Measurements from ENCODE around the gene TSPO.
A peak's percentile ranks its signal among the peaks of the same experiment; 100 is the strongest.

TSPO gene

DNA sequence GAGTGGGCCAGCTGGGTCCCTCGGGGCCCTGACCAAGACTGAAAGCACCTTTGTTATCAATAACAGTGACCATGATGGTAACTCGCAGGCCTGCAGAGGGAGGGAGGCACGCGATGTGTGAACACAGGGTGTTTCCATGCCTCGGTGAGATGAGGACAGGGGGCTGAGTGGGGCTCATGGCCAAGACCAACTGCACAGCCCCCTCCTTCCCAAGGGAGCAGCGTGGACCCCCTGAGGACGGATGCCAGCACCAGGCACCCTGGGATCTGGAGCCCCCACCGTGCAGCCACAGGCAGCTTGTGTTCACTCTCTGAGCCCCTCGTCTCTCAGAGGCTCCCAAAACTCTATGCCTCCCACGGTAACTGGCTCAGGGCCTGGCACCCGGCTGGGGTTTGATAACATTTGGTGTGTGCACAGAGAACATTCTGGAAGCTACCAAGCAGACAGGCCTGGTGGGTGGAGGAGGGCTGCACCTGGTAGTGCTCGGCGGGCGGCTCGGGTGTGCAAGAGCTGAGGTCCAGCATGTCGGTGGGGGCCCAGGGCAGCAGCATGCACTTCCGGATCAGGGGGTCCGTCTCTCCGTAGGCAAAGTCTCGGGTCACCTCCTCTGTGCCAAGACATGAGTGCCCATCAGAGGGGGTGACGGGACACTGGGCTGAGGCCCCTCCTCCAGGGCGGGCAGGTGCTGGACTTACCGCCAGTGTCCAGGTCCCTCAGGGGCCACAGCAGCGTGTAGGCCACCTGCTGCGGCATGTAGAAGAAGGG is 28.0 kb downstream of the TSPO start:
- no peak for DNase-seq (ENCODE audit: low read depth in 2 of 2)

- no peak for DNase-seq (ENCODE audit: low read depth in 2 of 2)
Measured at GRCh38 chr22:43179911-43180195, 28.5 kb downstream of the TSPO start.

DNA sequence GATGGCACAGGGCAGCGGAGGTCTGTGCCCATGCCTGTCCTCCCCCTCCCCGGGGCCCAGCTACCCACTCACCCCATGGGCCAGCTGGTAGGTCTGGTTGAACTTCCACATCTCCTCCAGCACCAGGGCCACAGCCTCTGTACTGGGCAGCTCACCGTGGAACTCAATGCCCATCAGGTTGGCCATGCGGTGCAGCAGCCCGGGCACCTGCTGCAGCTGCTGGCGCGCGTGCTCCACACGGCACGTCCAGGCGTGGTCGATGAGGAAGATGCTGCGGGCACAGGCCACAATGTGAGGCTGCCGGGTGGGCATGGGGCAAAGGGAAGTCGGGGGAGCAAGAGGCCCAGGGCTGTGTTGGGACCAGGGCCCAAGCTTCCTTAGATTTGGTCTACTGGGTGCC is 29.3 kb downstream of the TSPO start:
- no peak for DNase-seq (ENCODE audit: low read depth in 2 of 2)

DNA sequence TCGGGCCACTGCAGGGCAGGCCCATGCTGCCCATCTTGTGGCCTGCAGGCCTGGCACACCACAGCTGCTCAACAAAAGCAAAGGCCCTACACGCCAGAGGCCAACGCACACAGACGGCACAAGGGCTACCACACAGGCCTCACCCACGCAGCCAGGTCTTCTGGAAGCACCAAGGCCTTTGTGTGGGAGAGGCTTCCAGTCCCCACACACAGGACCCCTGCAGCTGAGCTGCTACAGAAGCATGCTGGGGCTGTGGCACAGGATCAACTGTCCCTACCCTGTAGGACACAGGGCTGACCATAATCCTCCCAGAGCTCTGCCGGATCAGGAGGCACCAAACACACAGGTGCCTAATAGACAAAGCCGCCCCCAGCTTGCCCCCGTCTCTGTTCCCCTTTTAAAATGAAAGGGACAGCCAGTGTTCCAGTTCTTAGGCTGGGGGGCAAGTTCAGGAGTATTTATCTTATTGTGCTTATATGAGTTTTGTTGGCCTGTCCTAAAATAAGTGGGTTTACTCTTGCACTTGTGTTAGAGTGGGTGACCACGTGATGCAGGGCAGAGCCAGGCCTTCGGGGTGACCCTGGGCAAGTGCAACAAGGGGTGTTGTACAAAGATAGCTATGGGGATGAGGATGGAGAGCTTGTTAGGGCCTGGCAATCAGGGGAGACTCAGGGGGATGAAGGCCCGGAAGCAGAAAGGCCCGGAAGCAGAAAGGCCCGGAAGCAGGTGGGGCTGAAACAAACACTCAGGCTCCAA is 30.1 kb downstream of the TSPO start:
- DNase-seq (ENCODE audit: low read depth in 2 of 2) = no peak

DNA sequence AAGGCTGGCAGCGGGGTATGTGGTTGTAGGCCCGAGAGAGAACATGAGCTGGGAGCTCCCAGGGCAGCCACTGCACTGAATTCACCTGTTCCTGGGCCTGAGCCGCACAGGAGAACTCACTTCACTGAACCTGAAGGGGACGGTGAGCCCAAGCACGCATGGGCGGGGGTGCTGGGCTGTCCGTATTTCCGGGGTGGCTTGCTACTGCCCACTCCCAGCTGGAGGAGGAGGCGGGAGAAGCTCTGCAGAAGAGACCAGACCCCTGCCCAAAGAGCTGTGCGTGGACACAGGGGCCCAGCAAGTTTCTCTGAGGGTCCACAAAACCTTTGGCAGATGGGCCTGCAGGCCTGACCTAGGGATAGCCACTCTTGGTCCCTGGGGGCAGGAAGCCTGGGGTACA is 30.8 kb downstream of the TSPO start:
- DNase-seq (ENCODE audit: low read depth in 2 of 2) = no peak

DNA sequence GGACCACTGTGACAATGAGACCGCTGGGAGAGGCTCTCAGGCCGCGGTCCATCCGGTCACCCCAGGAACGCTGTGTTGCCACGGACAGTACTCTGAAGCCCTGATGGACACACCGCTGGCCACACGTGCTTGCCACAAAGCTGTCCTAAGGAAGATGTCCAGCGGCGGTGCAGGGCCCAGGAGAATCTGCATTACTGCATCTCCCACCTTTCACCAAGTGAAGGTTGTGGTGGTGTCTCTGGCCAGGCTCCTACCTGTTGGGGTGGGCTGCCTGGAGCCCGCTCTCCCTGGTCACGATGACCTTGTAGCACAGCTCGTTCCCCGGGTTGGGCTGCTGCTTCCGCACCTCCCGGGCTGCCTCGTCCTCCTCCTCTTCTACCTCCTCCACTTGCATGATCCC is 31.4 kb downstream of the TSPO start:
- no peak for DNase-seq (ENCODE audit: low read depth in 2 of 2)

DNA sequence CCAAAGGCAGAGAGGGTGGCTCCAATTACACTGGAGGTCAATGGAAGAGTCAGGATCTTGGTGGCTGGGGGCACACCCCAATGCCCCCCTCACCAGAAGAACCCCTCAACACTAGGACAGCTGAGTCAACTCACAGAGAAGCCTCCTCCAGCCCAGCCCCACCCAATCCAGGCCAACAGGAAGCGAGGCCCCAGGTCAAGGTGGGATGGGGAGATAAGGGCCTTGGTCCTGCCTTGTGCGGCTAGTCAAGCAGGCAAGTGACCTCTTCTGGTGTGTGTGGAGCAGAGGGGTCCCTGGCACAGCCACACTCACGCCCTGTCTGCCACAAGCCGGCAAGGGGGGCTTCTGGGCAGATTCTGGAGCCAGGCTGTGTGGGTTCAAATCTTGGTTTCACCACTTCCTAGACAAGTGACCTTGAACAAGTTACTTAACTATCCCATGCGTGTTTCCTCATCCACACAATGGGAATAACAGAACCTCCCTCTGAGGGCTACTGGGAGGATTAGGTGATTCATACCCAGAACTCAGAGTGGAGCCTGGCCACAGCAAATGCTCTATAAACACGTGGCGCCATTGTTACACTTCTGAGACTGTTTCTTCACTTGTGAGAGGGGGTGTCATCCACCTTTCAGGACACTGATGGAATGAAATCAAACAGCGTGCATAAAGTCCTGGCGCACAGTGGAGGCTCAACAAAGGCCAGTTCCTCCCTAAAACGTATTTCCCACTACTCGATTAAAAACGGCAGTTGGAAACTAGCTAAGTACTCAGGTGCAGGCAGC is 32.3 kb downstream of the TSPO start:
- DNase-seq (ENCODE audit: low read depth in 2 of 2) = no peak

DNA sequence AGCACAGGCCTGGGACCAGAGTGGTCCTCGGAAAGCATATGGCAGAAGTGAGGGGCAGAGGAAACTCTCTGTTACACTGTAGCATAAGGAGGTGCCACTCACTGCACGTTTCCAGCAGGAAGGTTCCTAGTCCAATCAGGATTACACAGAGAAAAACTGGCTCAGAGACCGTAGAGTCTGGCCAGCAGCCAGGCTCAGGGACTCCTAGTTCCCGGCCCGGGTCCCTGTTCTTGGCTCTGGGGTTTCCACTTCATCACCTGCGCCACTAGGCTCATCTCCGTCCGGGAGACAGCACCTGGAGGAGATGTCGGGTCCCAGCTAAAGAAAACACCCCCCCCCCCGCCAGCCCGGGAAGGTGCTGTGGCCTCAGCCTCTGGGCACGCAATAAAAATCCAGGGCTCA is 34.5 kb downstream of the TSPO start:
- no peak for DNase-seq (ENCODE audit: low read depth in 2 of 2)

DNA sequence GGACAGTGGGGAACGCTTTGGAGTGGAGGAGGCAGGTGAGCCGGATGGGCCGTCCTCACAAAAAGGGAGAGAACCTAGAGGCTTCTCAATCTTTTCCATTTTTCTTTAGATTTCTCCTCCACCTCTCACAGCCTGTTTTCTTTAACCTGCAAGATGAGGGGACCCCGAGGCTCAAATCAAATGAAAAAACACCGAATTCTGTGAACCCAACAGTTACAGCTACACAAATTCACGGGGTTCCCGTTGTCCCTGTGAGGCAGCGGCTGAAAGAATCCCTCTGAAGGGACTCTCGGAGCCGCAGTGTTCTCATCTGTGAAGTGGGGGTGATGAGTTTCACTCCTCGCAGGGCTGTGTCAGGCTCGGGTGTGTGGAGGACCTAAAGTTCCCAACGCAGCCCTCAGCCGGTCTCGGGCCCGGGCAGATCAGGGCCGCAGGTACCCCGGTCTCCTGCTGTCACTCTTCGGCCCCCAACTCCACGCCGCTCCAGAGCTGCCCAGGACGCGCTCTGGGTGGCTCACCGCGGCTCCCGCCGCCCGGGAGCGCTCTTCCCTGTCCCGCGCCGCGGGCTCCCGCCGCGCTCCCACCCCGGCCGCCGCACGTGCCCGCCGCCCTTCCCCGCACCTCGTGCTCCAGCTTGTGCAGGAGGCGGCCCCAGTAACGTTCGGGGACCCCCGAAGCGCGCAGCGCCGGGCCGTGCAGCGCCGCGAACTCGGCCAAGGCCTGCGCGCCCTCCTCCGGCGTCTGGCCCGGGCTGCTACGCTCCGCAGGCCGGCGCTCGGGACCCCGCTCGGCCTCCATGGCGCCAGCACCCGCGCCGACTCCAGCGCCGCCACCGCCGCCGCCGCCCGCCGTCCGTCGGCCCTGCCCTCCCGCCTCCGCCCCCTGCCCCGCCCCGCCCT is 35.2 kb downstream of the TSPO start, which contains the start of gene TTLL12:
Gene TTLL12, minus strand, starts transcription at position 863 of the 899 bp plus-strand sequence. Its CDS starts 65 bp downstream, at position 798.
- peak; percentile 13 to 25 for DNase-seq (ENCODE audit: low read depth in 2 of 2)

DNA sequence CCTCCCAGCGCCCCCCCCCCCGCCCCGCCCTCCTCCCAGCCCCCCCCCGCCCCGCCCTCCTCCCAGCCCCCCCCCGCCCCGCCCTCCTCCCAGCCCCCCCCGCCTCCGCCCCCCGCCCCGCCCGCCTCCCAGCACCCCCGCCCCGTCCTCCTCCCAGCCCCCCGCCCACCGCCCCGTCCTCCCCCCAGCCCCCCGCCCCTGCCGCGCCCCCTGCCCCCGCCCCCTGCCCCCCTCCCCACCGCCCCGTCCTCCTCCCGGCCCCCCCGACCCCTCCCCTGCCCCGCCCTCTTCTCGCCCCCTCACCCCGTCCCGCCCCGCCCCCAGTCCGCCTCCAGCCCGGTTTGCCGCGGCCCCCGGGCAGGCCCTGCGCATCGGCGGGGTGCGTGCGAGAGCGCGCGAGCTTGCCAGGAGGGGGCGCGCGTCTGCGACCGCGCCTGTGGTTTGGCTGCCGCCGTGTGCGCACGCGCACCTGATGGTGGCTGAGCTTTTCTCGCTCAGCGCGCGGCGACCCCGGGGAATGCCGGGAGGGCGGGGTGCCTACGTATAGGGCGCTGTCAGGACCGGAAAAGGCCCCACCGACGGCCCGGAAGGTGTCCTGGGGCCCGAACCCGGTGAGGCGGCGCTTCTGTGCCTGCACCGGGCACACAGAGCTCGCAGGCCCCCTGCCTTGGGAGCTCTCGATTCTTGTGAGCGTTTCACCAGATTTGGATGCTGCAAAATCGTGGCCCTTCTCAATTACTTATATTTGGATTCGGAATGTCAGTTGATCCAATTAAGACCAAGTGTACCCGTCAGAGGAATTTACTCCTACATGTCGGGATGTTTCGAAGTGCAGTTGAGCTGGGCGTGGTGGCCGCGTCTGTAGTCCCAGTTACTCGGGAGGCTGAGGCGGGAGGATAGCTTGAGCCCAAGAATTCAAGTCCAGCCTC is 36.1 kb downstream of the TSPO start:
- peak; percentile 89 to 94 for DNase-seq (ENCODE audit: low read depth in 2 of 2)

- no peak for DNase-seq (ENCODE audit: low read depth in 2 of 2)
Measured at GRCh38 chr22:43188829-43189545, 37.6 kb downstream of the TSPO start.

DNA sequence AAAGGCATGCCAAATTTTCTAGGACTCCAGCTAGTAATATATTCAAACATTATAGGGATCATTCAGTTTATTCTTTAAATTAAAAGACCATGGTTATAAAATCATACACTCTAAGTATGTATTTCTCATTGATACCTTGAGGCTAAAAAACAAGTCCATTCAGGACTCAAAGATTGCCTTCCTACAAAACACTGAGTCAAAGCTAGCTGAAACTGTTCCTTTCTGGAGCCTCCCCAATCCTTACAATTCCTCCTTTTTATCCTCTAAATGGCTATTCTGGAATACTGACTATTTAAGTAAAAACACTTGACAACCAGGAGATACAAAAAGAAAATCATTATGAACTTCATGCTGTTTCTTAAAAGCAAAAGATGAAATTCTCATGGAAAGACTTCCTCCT is 40.5 kb downstream of the TSPO start:
- DNase-seq (ENCODE audit: low read depth in 2 of 2) = no peak

DNA sequence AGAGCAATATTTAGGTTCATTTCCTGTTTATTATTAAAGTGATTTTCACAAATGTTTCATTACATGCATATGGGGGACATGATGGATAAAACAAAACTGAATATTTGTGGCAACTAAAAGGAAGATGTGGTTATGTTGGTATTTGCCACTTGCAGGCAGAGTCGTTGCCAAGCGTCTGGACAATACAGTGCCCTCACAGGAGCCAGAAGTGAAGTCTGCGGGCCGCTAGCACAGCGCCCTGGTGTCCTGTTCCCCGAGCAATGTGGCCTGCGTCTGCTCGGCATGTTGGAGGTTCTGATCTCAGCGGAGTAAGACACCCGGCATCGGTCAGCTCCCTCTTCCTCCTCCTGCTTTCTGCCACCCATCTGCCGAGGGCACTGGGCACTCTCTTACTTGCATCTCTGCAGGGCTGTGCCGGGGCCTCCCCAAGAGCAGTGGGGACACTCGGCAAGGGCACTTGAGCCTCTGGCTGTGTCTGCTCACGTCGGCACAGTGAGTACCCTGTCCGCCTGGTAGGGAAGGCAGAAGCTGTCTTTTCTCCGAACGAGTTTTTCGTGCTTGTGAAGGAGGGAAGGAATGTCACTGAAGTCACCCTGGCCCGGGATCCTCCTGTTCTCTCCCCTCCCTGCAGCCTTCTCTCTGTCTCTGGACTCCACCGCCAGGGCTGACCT is 46.0 kb downstream of the TSPO start:
- no peak for DNase-seq (ENCODE audit: low read depth in 2 of 2)

DNA sequence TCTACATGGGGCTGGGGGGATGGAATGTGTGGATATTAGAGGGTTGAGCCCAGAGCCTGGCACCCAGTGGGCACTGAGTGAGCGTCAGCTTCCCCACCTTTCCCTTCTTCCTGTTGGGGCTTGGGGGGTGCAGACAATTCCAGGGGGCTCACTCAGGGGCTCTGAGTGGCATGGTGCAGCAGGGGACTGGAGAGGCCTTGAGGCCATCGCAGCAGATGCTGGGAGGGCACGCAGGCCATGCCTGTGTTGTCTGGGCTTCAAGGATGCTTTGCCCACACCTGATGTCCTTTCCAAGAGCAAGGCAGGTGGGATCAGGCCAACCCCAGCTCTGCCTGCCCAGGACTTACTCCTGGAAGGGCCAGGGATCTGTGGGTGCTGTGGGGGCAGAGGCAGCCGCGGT is 46.8 kb downstream of the TSPO start:
- DNase-seq (ENCODE audit: low read depth in 2 of 2) = no peak

- no peak for DNase-seq (ENCODE audit: low read depth in 2 of 2)
Measured at GRCh38 chr22:43198936-43199335, 47.6 kb downstream of the TSPO start.

DNA sequence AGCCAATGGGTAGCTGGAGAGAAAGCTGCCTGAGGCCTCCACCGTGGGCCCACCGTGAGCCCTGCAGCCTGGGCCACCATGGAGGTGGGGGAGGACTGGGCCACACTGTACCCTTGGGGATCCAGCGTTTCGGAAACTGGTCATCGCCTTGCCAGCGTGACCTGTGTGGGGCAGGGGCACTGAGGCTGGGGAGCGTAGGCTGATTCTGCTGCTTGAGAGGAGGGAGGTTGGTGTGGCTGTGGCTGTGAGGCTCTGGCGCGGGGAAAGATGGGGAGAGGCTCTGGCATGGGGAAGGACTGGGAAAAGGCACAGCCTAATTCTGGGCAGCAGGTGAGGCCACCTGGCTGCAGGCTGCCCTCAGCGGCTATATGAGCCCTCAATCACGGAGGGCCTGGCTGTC is 48.2 kb downstream of the TSPO start:
- DNase-seq (ENCODE audit: low read depth in 2 of 2) = no peak

DNA sequence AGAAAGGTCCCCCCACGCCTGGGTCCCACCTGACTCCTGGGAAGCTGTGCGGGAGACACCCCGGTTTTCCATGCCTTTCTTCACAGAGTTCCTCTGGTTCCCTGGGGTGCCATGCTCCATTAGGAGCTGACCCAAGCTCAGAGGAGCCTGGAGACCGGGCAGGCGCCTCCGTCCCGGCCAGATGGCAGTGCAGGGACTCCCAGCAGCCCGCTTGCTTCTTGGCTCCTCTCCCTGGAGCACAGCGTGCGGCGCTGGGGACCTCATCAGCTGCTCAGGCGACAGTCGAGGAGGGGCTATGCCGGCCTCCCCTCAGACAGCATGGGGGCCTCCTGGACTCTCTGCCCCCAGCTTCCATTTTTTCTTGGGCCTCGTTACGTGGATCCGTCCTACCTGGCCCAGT is 48.7 kb downstream of the TSPO start:
- DNase-seq (ENCODE audit: low read depth in 2 of 2) = no peak

GRCh38 chr22:43200555-43200954 is 49.2 kb downstream of the TSPO start:
- DNase-seq (ENCODE audit: low read depth in 2 of 2) = no peak

DNA sequence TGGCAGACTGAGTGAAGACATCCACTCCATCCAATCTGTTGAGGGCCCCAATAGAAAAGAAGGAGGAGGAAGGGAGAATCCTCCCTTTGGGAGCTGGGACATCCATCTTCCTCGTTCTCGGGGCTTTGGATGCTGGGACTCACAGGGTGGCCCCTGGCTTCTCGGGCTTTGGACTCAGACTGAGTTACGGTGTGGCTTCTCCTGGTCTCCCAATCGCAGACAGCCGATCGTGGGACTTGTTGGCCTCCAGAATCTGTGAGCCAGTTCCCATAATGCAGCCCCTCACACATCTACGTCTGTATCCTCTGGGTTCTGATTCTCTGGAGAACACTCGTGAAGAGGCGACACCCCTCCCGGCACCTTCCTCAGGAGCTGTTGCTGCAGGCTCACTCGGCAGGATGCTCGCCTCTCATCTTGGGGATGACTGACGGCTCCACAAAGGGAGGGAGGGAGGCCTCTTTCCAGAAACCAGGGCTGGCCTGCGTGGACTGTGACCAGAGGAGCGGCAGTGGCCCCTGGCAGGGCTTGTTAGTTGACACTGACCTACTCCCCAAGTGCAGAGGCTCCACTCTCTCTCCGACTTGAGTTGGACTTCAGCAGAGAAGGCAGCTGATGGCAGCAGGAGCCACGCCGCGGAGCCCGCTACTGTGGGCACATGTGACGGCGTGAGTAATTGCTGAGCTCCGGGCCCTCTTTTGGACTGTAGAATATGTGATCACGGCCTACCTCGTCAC is 50.3 kb downstream of the TSPO start:
- no peak for DNase-seq (ENCODE audit: low read depth in 2 of 2)
